Stimulated activated memory B cell treated with anti-CD40 and anti-IgM and Interleukin-4, amounts not matched to agents 10 μg/mL and 1 μg/mL and 100 μg/mL, for 72 hours (primary cell): Measurements from ENCODE around the gene COL6A2.
A peak's percentile ranks its signal among the peaks of the same experiment; 100 is the strongest.
"Not testable (repeated sequence)": the region's sequence is repeated elsewhere in the genome, so short reads cannot be mapped to it uniquely, and the experiment has no call there.

Source experiments
- ATAC-seq: fragments of 150-1000 bp; cut with Tn5 transposase; 2 replicates; pipeline ENCODE4 v1.10.0; 2021
- H3K27ac Mint-ChIP-seq: one replicate; pipeline ENCODE4 v1.8.0; 2022; ENCODE audit warnings: mild to moderate bottlenecking, mixed read lengths
- H3K27me3 Mint-ChIP-seq: one replicate; pipeline ENCODE4 v1.8.0; 2022; ENCODE audit warnings: mixed read lengths
- H3K36me3 Mint-ChIP-seq: one replicate; pipeline ENCODE4 v1.8.0; 2022; ENCODE audit warnings: mixed read lengths
- H3K4me1 Mint-ChIP-seq: one replicate; pipeline ENCODE4 v1.8.0; 2022; ENCODE audit warnings: mixed read lengths
- H3K4me3 Mint-ChIP-seq: one replicate; pipeline ENCODE4 v1.8.0; 2022; ENCODE audit warnings: mild to moderate bottlenecking, moderate library complexity, mixed read lengths
- H3K9me3 Mint-ChIP-seq: one replicate; pipeline ENCODE4 v1.8.0; 2022; ENCODE audit warnings: mixed read lengths

COL6A2 gene

GRCh38 chr21:46093668-46094400 lies 4.1 kb upstream of the COL6A2 start:
- Mint-ChIP-seq H3K27me3 (peaks cover 21% of the 10 kb centered on the region), H3K9me3 (peaks cover 11% of the 10 kb centered on the region), H3K27ac (no peak overlapping the region), H3K4me1 (no peaks in the 10 kb centered on the region), H3K4me3 (no peak overlapping the region), H3K36me3 (no peaks in the 10 kb centered on the region)
- no peak for ATAC-seq

GRCh38 chr21:46094401-46095082 lies 3.4 kb upstream of the COL6A2 start:
- ATAC-seq: no peak
- Mint-ChIP-seq H3K4me3 (no peak overlapping the region), H3K9me3 (peaks cover 11% of the 10 kb centered on the region), H3K27ac (no peak overlapping the region), H3K4me1 (no peaks in the 10 kb centered on the region), H3K36me3 (no peaks in the 10 kb centered on the region), H3K27me3 (peaks cover 28% of the 10 kb centered on the region)

- Mint-ChIP-seq H3K4me3 (no peak overlapping the region), H3K27ac (no peak overlapping the region), H3K9me3 (peaks cover 11% of the 10 kb centered on the region), H3K27me3 (peaks cover 34% of the 10 kb centered on the region), H3K36me3 (no peaks in the 10 kb centered on the region), H3K4me1 (no peaks in the 10 kb centered on the region)
- ATAC-seq: no peak
Observed at GRCh38 chr21:46095083-46095719, 2.7 kb upstream of the COL6A2 start.

GRCh38 chr21:46095814-46096595 lies 1.9 kb upstream of the COL6A2 start:
- H3K4me1 Mint-ChIP-seq: no peaks in the 10 kb centered on the region
- no peak for ATAC-seq
- H3K9me3 Mint-ChIP-seq: peaks cover 4% of the 10 kb centered on the region
- H3K27ac Mint-ChIP-seq: no peak overlapping the region
- H3K36me3 Mint-ChIP-seq: no peaks in the 10 kb centered on the region
- H3K4me3 Mint-ChIP-seq: no peak overlapping the region
- peaks cover 42% of the 10 kb centered on the region for H3K27me3 Mint-ChIP-seq

GRCh38 chr21:46096596-46097335 lies 1.1 kb upstream of the COL6A2 start:
- ATAC-seq: no peak
- Mint-ChIP-seq H3K27me3 (peaks cover 50% of the 10 kb centered on the region), H3K4me1 (no peaks in the 10 kb centered on the region), H3K27ac (no peak overlapping the region), H3K36me3 (no peaks in the 10 kb centered on the region), H3K4me3 (peak overlapping the region; percentile 0), H3K9me3 (no peaks in the 10 kb centered on the region)

GRCh38 chr21:46098303-46099141 lies 610 bp downstream of the COL6A2 start:
- ATAC-seq: peak; percentile 11
- Mint-ChIP-seq H3K9me3 (peaks cover 9% of the 10 kb centered on the region), H3K4me1 (no peaks in the 10 kb centered on the region), H3K4me3 (no peak overlapping the region), H3K27me3 (peaks cover 67% of the 10 kb centered on the region), H3K36me3 (no peaks in the 10 kb centered on the region), H3K27ac (no peak overlapping the region)

GRCh38 chr21:46099476-46099875 lies 1.6 kb downstream of the COL6A2 start:
- no peak overlapping the region for H3K27ac Mint-ChIP-seq
- H3K4me3 Mint-ChIP-seq: no peak overlapping the region
- peaks cover 77% of the 10 kb centered on the region for H3K27me3 Mint-ChIP-seq
- H3K4me1 Mint-ChIP-seq: no peaks in the 10 kb centered on the region
- peaks cover 4% of the 10 kb centered on the region for H3K36me3 Mint-ChIP-seq
- no peak for ATAC-seq
- peaks cover 14% of the 10 kb centered on the region for H3K9me3 Mint-ChIP-seq

- H3K36me3 Mint-ChIP-seq: peaks cover 4% of the 10 kb centered on the region
- no peak overlapping the region for H3K27ac Mint-ChIP-seq
- H3K27me3 Mint-ChIP-seq: peaks cover 80% of the 10 kb centered on the region
- H3K9me3 Mint-ChIP-seq: peaks cover 14% of the 10 kb centered on the region
- H3K4me1 Mint-ChIP-seq: no peaks in the 10 kb centered on the region
- ATAC-seq: no peak
- H3K4me3 Mint-ChIP-seq: no peak overlapping the region
Observed at GRCh38 chr21:46100020-46100419, 2.1 kb downstream of the COL6A2 start.

GRCh38 chr21:46100426-46100825 lies 2.5 kb downstream of the COL6A2 start:
- no peak overlapping the region for H3K27ac Mint-ChIP-seq
- H3K9me3 Mint-ChIP-seq: peaks cover 14% of the 10 kb centered on the region
- no peak overlapping the region for H3K4me3 Mint-ChIP-seq
- H3K36me3 Mint-ChIP-seq: peaks cover 4% of the 10 kb centered on the region
- ATAC-seq: no peak
- peaks cover 80% of the 10 kb centered on the region for H3K27me3 Mint-ChIP-seq
- no peaks in the 10 kb centered on the region for H3K4me1 Mint-ChIP-seq

- H3K27ac Mint-ChIP-seq: no peak overlapping the region
- H3K4me3 Mint-ChIP-seq: no peak overlapping the region
- H3K9me3 Mint-ChIP-seq: peaks cover 16% of the 10 kb centered on the region
- no peaks in the 10 kb centered on the region for H3K4me1 Mint-ChIP-seq
- peaks cover 76% of the 10 kb centered on the region for H3K27me3 Mint-ChIP-seq
- no peak for ATAC-seq
- peaks cover 4% of the 10 kb centered on the region for H3K36me3 Mint-ChIP-seq
Observed at GRCh38 chr21:46100906-46101305, 3.0 kb downstream of the COL6A2 start.

GRCh38 chr21:46104104-46104503 lies 6.2 kb downstream of the COL6A2 start:
- peaks cover 4% of the 10 kb centered on the region for H3K36me3 Mint-ChIP-seq
- no peaks in the 10 kb centered on the region for H3K4me1 Mint-ChIP-seq
- no peak overlapping the region for H3K27ac Mint-ChIP-seq
- no peak for ATAC-seq
- no peak overlapping the region for H3K4me3 Mint-ChIP-seq
- peaks cover 30% of the 10 kb centered on the region for H3K9me3 Mint-ChIP-seq
- peaks cover 69% of the 10 kb centered on the region for H3K27me3 Mint-ChIP-seq

- Mint-ChIP-seq H3K9me3 (peaks cover 26% of the 10 kb centered on the region), H3K27me3 (peaks cover 36% of the 10 kb centered on the region)
- not testable (repeated sequence) for H3K36me3 Mint-ChIP-seq, ATAC-seq, H3K4me3 Mint-ChIP-seq, H3K27ac Mint-ChIP-seq, H3K4me1 Mint-ChIP-seq
Observed at GRCh38 chr21:46107376-46107775, 9.5 kb downstream of the COL6A2 start.

GRCh38 chr21:46108827-46109312 lies 11.0 kb downstream of the COL6A2 start:
- Mint-ChIP-seq H3K36me3 (peaks cover 3% of the 10 kb centered on the region), H3K27ac (no peak overlapping the region), H3K9me3 (peaks cover 20% of the 10 kb centered on the region), H3K27me3 (peaks cover 21% of the 10 kb centered on the region), H3K4me1 (no peaks in the 10 kb centered on the region), H3K4me3 (no peak overlapping the region)
- ATAC-seq: no peak
